Islet of Langerhans (tissue), 1 donor: Measurements from ENCODE around the gene TPX2.
"Not testable (repeated sequence)": the region's sequence is repeated elsewhere in the genome, so short reads cannot be mapped to it uniquely, and the experiment has no call there.

ENCODE experiments used
- FAIRE-seq: peaks from one replicate; lab custom pipeline; 2011; peaks lifted over from hg19 to GRCh38; lab: Jason Lieb, UNC

TPX2 gene

GRCh38 chr20:31814142-31814541 lies 75.1 kb downstream of the TPX2 start:
- not testable (repeated sequence) for FAIRE-seq

GRCh38 chr20:31815408-31816188 lies 76.5 kb downstream of the TPX2 start:
- no peak for FAIRE-seq

GRCh38 chr20:31816221-31816620 lies 77.1 kb downstream of the TPX2 start:
- no peak for FAIRE-seq

GRCh38 chr20:31817461-31817860 lies 78.4 kb downstream of the TPX2 start:
- FAIRE-seq, result no peak

GRCh38 chr20:31818376-31818908 lies 79.4 kb downstream of the TPX2 start:
- FAIRE-seq, result no peak

- FAIRE-seq, result no peak
Measured at GRCh38 chr20:31819083-31819784, 80.1 kb downstream of the TPX2 start, which contains the start of gene MYLK2. Gene MYLK2 (plus strand): TSS chr20:31819356. CDS start chr20:31819581, 225 bp downstream.

- FAIRE-seq, result no peak
Measured at GRCh38 chr20:31820228-31820627, 81.1 kb downstream of the TPX2 start.

GRCh38 chr20:31821427-31821826 lies 82.3 kb downstream of the TPX2 start:
- no peak for FAIRE-seq

- no peak for FAIRE-seq
Measured at GRCh38 chr20:31822421-31823330, 83.6 kb downstream of the TPX2 start.

- FAIRE-seq, result no peak
Measured at GRCh38 chr20:31823360-31824124, 84.5 kb downstream of the TPX2 start.

- no peak for FAIRE-seq
Measured at GRCh38 chr20:31824125-31824485, 85.0 kb downstream of the TPX2 start.

- no peak for FAIRE-seq
Measured at GRCh38 chr20:31824554-31825313, 85.6 kb downstream of the TPX2 start.

GRCh38 chr20:31826074-31826473 lies 87.0 kb downstream of the TPX2 start:
- FAIRE-seq, result no peak

GRCh38 chr20:31827059-31827458 lies 88.0 kb downstream of the TPX2 start:
- no peak for FAIRE-seq

GRCh38 chr20:31828016-31828415 lies 88.9 kb downstream of the TPX2 start:
- not testable (repeated sequence) for FAIRE-seq

- no peak for FAIRE-seq
Measured at GRCh38 chr20:31829731-31830130, 90.6 kb downstream of the TPX2 start.

- FAIRE-seq, result no peak
Measured at GRCh38 chr20:31830406-31830981, 91.4 kb downstream of the TPX2 start.

- FAIRE-seq, result no peak
Measured at GRCh38 chr20:31831211-31831610, 92.1 kb downstream of the TPX2 start.

- no peak for FAIRE-seq
Measured at GRCh38 chr20:31831771-31832306, 92.7 kb downstream of the TPX2 start.
